ENCODE results near the gene GNAT3.

GNAT3 gene

DNA sequence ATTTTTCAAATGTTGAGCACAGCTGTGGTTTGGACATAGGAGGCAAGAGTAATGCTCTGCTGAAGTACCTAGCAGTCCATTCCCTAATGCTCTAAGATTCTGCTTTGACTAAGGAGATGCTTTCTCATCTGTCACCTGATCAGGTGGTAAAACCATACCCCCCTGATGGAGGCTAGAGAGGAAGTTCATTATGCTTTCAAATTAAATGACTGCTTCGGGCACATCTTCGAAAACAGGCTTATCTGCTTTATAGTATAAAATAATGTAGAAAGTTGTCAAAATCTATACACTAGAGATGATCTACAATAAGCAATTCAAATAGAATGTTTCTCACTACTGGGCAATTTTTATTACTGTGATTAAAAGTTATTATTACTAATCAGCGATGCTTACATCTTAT lies at the start of gene GNAT3:
Gene GNAT3, minus strand, starts transcription at position 101 of the 400 bp plus-strand sequence. CDS start 138 bp downstream, outside the sequence.
- no peak for DNase-seq (ENCODE audit: low spot score)

- DNase-seq (ENCODE audit: low spot score) = no peak
Measured at GRCh38 chr7:80558116-80558515, 46.3 kb upstream of the GNAT3 start.

DNA sequence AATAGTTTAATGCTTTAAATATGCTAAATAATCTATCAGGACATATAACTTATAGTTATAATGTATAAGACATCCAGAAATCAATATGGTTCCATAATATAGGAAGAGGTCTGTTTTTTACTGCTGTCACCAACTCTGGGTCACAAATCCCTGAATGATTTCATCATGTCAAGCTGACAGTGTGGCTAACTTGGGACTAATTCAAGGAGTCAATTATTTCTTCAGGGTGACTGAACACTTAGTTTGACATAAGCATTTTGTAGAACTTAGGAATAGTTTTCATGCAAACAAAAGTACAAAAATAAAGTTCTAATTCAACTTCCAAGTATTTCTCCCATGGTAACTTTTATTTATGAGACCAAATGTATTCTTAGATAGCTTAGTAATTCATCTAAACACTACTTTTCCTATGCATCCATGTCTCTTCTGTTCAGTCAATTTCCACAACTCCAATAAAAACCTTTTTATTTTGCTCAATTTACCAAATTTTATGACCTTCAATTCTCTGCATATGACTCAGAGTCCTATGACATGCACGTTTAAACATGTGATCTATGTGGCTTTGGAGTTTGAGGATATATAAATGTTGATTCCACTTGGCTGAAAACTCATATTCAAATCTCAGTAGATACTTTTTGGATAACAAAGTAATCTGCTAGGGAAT lies 40.3 kb upstream of the GNAT3 start:
- DNase-seq (ENCODE audit: low spot score) = no peak

DNA sequence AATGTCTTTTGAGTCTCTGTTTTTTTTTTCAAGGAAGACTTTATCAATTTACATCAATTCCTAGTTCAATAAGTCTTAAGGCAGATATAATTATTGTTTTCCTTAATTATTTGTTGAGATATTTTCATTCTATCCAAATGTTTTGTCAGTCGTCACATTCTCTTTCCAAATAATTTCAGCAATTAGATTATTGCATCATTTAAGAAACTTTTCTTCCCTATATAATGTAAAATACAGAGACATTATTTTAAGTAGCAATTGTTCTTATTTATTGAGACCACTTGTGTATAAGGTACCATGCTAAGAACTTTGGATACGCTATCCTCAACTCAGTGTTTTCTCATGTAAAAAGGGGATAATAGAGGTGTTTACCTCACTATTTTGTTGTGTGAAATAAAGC lies 38.1 kb upstream of the GNAT3 start:
- DNase-seq (ENCODE audit: low spot score) = no peak

- no peak for DNase-seq (ENCODE audit: low spot score)
Measured at GRCh38 chr7:80548840-80549530, 37.1 kb upstream of the GNAT3 start.

DNA sequence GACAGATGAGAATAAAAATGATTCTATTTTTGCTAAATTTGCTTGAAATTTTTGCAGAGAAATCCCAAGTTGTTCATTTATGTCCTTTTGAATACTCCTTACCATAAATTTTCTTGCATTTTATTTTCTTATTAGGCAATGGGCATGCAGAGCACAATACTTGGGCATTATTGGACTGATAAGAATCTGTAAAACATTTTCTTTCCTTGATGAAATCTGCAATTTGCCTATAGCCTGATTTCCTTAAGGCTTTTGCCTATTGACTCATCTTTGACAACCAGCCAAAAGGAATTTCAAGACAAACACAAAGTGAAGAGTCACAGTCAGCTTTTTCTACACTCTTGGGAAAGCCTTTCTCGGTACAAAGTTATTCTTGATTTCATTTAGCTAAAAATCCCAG lies 30.5 kb upstream of the GNAT3 start:
- no peak for DNase-seq (ENCODE audit: low spot score)

- no peak for DNase-seq (ENCODE audit: low spot score)
Measured at GRCh38 chr7:80540836-80541235, 29.0 kb upstream of the GNAT3 start.

DNA sequence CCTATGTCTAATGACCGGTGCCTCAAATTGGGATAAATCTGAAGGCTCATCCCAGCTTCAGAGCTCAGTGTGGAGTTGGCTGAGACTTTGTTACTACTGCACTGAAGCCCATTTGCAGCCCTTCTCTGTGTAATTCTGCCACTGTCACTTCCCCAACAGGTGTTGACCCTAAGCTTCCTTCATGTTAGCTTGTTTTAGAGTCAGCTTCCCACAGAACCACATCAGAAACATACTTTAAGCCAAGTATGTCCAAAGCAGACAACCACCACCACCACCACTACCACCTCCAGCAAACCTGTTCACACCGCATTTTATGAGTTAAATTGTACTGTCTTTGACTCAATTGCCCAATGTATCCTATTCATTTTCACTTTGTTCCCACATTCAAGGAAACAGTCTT lies 25.2 kb upstream of the GNAT3 start:
- DNase-seq (ENCODE audit: low spot score) = no peak

DNA sequence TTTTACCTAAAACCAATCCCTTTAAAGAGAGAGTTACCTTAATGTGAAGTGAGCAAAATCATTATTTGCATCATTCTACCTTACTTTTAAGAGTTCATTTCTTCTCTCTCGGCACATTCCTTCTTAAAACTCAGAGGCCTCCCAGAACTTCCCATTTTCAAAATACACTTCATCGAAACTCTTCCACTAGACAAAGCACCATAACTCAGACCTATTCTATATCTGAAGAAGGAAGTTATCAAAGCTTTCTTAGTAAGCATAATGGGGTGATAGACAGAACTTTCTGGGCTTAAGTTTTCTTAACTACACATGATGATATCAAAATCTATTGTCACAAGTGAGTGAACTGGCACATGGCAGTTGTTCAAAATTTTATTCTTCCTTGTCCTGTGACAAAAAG lies 24.6 kb upstream of the GNAT3 start:
- DNase-seq (ENCODE audit: low spot score) = no peak

DNA sequence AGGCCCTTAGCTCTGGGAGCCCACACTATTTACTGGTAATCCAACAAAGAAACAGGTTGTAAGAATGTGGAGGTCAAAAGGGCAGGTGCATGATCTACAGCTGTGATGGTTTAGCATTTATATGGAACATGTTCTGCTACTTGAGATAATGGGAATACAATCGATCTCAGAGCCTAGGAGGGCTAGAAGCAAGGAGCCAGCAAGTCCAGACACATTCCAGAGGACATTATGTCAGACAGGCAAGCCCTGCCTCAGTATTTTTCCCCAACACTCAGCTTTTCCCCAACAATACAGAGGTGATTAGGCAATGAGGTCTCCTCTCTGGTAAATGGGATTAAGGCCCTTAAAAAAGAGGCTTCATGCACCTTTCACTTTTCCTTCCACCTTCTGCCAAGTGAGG lies 21.4 kb upstream of the GNAT3 start:
- DNase-seq (ENCODE audit: low spot score) = no peak

GRCh38 chr7:80532153-80532552 lies 20.3 kb upstream of the GNAT3 start:
- DNase-seq (ENCODE audit: low spot score) = no peak

- DNase-seq (ENCODE audit: low spot score) = no peak
Measured at GRCh38 chr7:80530136-80530535, 18.3 kb upstream of the GNAT3 start.

DNA sequence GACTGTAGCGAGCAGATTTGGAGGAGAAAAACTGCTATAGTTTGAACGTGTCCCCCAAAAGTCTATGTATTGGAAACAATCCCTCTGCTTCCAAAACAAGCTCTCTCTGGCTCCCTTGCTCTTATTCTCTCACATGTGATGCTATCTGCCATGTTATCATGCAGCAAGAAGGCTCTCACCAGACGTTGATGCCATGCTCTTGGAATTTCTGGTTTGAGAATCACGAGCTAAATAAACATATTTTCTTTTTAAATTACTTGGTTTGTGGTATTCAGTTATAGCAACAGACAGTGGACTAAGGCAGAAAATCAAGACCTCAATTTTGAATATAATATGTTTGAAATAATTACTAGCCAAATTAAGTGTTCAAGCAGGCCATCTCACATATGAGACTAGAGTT lies 17.5 kb upstream of the GNAT3 start:
- no peak for DNase-seq (ENCODE audit: low spot score)

DNA sequence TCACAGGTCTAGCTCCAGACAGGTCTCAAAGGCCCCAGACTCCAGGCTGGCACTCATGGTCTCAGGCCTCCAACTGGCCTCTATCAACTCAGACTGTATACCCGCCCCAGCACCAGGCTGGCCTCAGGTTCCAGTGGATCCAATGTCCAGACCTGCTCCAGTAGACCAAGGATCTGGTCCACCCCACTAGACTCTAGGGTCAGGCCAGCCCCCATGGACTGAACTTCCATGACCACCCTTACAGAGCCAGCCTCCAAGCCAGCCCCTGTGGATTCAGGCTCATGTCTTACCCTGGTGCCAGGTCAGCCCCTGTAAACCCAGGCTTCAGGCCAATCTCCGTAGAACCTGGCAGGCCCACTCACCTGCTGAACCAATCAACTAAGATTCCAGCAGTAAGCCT lies 16.8 kb upstream of the GNAT3 start:
- DNase-seq (ENCODE audit: low spot score) = no peak

GRCh38 chr7:80526472-80526871 lies 14.6 kb upstream of the GNAT3 start:
- DNase-seq (ENCODE audit: low spot score) = no peak

DNA sequence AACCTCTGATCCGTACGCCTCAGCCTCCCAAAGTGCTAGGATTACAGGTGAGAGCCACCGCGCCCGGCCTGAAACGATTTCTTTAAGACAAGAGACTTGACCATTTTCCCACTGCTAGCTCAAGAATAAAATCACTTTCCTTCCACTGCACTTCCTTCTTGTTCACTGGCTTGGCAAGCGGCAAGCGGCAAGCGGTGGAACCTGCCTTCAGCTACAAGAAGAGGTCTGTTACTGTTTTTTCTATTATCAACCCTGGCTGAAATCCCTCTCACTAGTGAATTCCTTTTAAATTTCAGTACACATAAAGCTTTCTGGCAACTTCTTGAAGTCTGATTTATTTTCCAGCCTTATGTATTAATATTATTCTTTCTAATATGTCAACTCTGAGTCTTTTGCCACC lies 12.8 kb upstream of the GNAT3 start:
- no peak for DNase-seq (ENCODE audit: low spot score)

DNA sequence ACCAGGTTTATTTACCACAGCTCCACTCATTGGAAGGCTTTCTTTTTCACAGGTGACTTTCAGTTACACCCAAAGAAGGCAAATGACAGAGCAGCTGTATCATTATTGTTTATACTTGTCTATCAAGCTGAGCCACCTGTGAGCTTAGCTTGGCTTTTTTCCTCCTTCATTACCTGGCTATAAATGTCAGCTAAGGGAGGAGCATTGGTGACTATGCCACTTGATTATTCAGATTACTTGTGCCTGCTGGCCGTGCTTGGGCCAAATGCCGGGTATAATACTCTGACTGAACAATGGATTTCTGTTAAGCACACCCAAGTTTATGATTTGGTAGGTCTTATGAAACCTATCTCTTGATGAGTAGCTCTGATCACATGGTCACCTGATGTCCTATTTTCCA lies 9.9 kb upstream of the GNAT3 start:
- DNase-seq (ENCODE audit: low spot score) = no peak

DNA sequence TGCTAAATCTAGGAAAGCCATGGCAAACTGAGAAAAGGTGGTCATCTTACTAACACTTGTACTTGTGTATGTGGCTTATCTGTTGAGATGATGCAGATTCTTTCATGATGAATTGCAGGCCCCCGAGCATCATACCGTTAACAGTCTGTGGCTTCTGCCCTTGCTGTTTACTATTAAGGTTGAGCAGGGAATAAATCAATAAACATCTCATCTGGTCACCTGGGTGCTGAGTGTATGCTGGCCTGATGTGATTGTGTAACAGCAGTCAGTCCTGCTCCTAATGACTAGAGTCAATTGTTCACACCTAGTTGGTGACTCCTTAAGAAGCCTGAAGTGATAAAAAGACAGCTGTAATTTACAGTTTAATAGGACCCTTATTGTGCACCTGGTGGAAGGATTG lies 8.3 kb upstream of the GNAT3 start:
- DNase-seq (ENCODE audit: low spot score) = no peak

DNA sequence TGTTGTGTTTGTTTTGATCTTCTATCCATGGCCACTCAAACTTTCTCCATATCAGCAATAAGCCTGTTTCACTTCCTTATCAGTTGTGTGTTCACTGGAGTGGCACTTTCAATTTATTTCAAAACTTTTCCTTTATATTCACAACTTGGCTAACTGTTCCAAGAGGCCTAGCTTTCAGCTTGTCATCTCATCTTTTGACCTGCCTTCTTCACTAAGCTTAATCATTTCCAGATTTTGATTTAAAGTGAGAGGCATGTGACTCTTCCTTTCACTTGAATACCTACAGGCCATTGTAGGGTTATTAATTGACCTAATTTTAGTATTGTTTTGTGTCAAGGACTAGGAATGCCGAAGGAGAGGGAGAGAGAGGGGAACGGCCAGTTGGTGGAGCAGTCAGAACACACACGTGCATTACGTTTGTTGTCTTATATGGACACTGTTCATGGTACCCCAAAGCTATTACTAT lies 5.5 kb upstream of the GNAT3 start:
- DNase-seq (ENCODE audit: low spot score) = no peak

GRCh38 chr7:80515298-80515697 lies 3.4 kb upstream of the GNAT3 start:
- DNase-seq (ENCODE audit: low spot score) = no peak

GRCh38 chr7:80510021-80510420 lies 1.8 kb downstream of the GNAT3 start:
- DNase-seq (ENCODE audit: low spot score) = no peak

DNA sequence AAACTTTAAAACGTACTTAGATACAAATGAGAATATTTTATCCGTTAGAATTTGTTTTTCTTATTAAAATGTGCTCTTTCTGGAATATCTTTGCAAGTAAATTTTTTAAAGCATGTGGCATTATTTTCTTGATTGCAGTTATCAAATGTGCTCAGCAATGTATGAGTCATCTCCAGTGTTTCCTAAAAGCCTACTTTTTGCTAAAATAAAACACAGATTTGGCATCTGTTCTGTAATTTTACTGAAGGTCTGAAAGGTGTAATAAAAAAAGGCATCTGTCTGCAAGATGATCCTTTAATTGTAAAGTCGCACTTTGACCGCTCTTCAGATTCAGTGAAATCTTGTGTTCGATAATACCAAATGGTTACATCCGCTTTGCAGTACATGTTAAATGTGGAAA lies 3.4 kb downstream of the GNAT3 start:
- no peak for DNase-seq (ENCODE audit: low spot score)

GRCh38 chr7:80505900-80506500 lies 5.9 kb downstream of the GNAT3 start:
- no peak for DNase-seq (ENCODE audit: low spot score)

DNA sequence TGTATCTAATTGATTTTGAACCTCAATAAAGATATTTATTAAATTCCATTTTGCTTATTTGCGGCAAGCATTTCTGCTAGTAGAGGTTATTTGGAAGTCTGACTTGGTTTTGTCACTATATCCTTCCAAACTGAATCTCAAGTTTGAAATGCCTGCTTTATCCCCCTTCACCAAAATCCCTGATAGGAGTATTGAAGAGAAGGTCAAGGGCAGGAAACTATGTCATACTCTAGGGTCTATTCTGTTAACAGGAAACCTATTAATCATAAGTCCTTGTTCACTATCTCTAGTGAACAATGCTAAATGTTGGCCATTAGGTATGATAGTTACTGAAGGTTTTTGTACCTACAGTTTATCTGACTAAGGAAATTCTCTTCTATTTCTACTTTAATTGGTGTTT lies 11.5 kb downstream of the GNAT3 start:
- no peak for DNase-seq (ENCODE audit: low spot score)

All from globus pallidus (tissue), 1 donor.